VCaP (cell line): ENCODE data around the gene MACROD1.
"Not testable (repeated sequence)": the region's sequence is repeated elsewhere in the genome, so short reads cannot be mapped to it uniquely, and the experiment has no call there.

ENCODE experiments used
- H3K27ac ChIP-seq: fragments of 450-650 bp; 2 replicates; pipeline ENCODE4 v1.5.1; 2017
- CTCF ChIP-seq: fragments of 450-650 bp; conservative IDR thresholded peaks from 2 replicates; pipeline ENCODE4 v1.5.1; 2017; ENCODE audit warnings: mild to moderate bottlenecking, moderate library complexity

The MACROD1 gene

GRCh38 chr11:63963895-63964294 is 202.0 kb downstream of the MACROD1 start:
- H3K27ac ChIP-seq: not testable (repeated sequence)
- 0 out of 2 replicates have a peak, but pooled peaks have one; percentile 2 for TF ChIP-seq CTCF

- peak overlapping the region; percentile 13; the same call in 1 of the 2 replicates for H3K27ac ChIP-seq
- TF ChIP-seq CTCF: no peak
Measured at GRCh38 chr11:63961608-63962412, 204.1 kb downstream of the MACROD1 start.

DNA sequence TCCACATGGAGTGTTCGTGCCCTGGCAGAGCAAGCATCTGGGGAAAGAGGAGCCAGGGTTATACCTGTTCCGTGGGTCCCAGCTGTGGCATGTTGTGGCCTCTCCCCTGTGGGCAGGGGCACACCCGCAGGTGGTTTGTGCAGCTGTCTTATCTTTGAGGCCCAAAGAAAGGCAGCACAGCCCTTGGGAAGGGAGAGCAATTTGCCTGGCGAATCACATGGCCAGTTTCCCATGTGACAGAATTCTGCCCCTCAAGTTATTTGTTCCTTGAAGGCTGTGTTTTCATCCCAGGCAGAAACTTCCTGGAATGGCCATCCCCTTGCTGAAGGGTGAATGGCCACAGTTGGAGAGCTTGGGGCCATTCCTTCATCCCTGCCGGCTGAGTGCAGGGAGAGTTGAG is 207.9 kb downstream of the MACROD1 start:
- H3K27ac ChIP-seq: no peak overlapping the region
- no peak for TF ChIP-seq CTCF

- no peak overlapping the region for H3K27ac ChIP-seq
- no peak for TF ChIP-seq CTCF
Measured at GRCh38 chr11:63952570-63952969, 213.3 kb downstream of the MACROD1 start.

GRCh38 chr11:63951779-63952536 is 214.0 kb downstream of the MACROD1 start:
- no peak overlapping the region; the same call in 1 of the 2 replicates for H3K27ac ChIP-seq
- TF ChIP-seq CTCF: no peak
